Vagina (tissue), 2 donors: ENCODE data around the gene WNT7B.

Source experiments
- CTCF ChIP-seq, 3 experiments: fragments of 450-650 bp in 2 of 3; fragments of 200-600 bp in 1 of 3; sonication (generic) in 1 of 3; IDR thresholded peaks; one replicate each; pipeline ENCODE4 v1.5.1; 2017 to 2019; ENCODE audit warnings: antibody characterized with exemption in 3 of 3, mild to moderate bottlenecking in 2 of 3, moderate library complexity in 2 of 3
- POLR2AphosphoS5 ChIP-seq, 2 donors: sonication (generic); formaldehyde crosslinking; IDR thresholded peaks; one replicate each; pipeline ENCODE4 v1.9.0; 2017; ENCODE audit warnings: antibody characterized with exemption in 2 of 2, mild to moderate bottlenecking in 2 of 2, low read depth in 1 of 2; ENCODE audit not compliant: insufficient read depth in 1 of 2

- TF ChIP-seq CTCF (IDR thresholded peaks at IDR 0.05) (no peak), POLR2AphosphoS5 (IDR thresholded peaks at IDR 0.05; ENCODE audit: insufficient read depth in 1 of 2, low read depth in 1 of 2) (no peak)
Measured at GRCh38 chr22:45907378-45907777, 69.6 kb downstream of the WNT7B start.
